ENCODE data around the gene PCSK6. TPM values are rescaled to one million over a fixed set of nuclear protein-coding genes. Genes with fewer than 3 reads are reported as not detected.

Gene PCSK6
- total RNA-seq, 1 experiment from 2014 or later, result 10.6 TPM

DNA sequence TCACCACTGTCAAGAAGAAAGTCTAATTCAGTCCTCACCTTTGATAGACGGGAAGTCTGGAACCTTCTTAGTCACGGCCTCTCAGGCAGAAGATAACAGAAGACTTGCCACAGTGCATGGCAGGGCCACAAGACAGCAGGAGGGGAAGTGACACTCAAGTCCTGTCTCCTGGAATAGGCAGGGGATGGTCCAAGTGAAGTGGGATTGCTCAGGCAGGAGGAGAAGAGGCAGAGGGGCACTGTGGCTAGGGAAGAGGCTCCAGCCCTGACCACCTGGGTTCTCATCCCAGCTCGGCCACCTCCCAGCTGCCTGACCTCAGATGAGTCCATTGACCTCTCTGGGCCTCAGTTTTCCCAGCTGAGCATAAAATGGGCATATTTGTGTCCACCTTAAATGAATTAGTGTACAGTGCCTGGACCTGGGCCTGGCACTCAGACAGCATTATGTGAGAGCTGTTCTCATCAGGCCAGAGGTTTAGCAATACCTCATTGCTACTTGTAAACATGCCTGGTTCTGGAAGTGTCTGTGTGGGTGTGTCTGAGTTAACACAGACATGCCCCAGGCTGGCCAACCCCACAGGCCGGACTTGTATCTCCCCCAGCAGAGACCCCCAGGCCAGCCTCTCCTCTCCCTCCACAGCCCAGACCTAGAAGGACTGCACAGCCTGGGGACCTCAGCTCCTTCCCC, 11.5 kb upstream of the PCSK6 start:
- ChIA-PET POLR2A (no interaction called here), CTCF (no interaction called here)
- H3K27ac ChIP-seq (ENCODE audit: low read length), result no peak overlapping the region
- H3K36me3 ChIP-seq (ENCODE audit: control insufficient read depth, insufficient read depth, low read length), result no peaks in the 10 kb centered on the region
- in situ Hi-C loops (cut with HindIII; ENCODE audit: low pct_unique_long_range_greater_than_20kb, low sequenced_read_pairs) (no loop called here), intact Hi-C loops (cut with micrococcal nuclease; ENCODE audit: unreplicated experiment) (loop anchor here (5.0 kb wide), 1 partner anchor 199 kb away; no protein-coding TSS in a partner anchor)
- peaks cover under 1% of the 10 kb centered on the region; the same call in 1 of the 2 replicates for H3K27me3 ChIP-seq (ENCODE audit: control insufficient read depth, insufficient read depth, low read length)
- no TSS peak for BruUV-seq (replicated peaks)
- ATAC-seq, result no peak
- TF ChIP-seq, protein P1, sequence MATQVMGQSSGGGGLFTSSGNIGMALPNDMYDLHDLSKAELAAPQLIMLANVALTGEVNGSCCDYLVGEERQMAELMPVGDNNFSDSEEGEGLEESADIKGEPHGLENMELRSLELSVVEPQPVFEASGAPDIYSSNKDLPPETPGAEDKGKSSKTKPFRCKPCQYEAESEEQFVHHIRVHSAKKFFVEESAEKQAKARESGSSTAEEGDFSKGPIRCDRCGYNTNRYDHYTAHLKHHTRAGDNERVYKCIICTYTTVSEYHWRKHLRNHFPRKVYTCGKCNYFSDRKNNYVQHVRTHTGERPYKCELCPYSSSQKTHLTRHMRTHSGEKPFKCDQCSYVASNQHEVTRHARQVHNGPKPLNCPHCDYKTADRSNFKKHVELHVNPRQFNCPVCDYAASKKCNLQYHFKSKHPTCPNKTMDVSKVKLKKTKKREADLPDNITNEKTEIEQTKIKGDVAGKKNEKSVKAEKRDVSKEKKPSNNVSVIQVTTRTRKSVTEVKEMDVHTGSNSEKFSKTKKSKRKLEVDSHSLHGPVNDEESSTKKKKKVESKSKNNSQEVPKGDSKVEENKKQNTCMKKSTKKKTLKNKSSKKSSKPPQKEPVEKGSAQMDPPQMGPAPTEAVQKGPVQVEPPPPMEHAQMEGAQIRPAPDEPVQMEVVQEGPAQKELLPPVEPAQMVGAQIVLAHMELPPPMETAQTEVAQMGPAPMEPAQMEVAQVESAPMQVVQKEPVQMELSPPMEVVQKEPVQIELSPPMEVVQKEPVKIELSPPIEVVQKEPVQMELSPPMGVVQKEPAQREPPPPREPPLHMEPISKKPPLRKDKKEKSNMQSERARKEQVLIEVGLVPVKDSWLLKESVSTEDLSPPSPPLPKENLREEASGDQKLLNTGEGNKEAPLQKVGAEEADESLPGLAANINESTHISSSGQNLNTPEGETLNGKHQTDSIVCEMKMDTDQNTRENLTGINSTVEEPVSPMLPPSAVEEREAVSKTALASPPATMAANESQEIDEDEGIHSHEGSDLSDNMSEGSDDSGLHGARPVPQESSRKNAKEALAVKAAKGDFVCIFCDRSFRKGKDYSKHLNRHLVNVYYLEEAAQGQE (IDR thresholded peaks at IDR 0.05; ENCODE audit: insufficient read depth in 1 of 2, low read depth in 2 of 2, low read length in 1 of 2), result no peak
- TF ChIP-seq POLR2AphosphoS5 (IDR thresholded peaks at IDR 0.05; ENCODE audit: low read depth, low read length) (no peak), TCF7L2 (IDR thresholded peaks at IDR 0.05; ENCODE audit: low read depth, low read length) (no peak), SIN3A (IDR thresholded peaks at IDR 0.05; ENCODE audit: borderline replicate concordance, insufficient read depth, low read depth, low read length) (no peak)
- TF ChIP-seq, protein P2, sequence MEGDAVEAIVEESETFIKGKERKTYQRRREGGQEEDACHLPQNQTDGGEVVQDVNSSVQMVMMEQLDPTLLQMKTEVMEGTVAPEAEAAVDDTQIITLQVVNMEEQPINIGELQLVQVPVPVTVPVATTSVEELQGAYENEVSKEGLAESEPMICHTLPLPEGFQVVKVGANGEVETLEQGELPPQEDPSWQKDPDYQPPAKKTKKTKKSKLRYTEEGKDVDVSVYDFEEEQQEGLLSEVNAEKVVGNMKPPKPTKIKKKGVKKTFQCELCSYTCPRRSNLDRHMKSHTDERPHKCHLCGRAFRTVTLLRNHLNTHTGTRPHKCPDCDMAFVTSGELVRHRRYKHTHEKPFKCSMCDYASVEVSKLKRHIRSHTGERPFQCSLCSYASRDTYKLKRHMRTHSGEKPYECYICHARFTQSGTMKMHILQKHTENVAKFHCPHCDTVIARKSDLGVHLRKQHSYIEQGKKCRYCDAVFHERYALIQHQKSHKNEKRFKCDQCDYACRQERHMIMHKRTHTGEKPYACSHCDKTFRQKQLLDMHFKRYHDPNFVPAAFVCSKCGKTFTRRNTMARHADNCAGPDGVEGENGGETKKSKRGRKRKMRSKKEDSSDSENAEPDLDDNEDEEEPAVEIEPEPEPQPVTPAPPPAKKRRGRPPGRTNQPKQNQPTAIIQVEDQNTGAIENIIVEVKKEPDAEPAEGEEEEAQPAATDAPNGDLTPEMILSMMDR (IDR thresholded peaks at IDR 0.05), result no peak
- H3K9me3 ChIP-seq (ENCODE audit: control insufficient read depth, insufficient read depth, low read depth, low read length), result no peaks in the 10 kb centered on the region
- no peak overlapping the region for H3K4me3 ChIP-seq (ENCODE audit: low read depth in 2 of 2, low read length in 2 of 2)
- H3K4me1 ChIP-seq (ENCODE audit: control insufficient read depth, insufficient read depth, low read length), result no peaks in the 10 kb centered on the region
- no peak for DNase-seq (ENCODE audit: low read depth, low spot score)

DNA sequence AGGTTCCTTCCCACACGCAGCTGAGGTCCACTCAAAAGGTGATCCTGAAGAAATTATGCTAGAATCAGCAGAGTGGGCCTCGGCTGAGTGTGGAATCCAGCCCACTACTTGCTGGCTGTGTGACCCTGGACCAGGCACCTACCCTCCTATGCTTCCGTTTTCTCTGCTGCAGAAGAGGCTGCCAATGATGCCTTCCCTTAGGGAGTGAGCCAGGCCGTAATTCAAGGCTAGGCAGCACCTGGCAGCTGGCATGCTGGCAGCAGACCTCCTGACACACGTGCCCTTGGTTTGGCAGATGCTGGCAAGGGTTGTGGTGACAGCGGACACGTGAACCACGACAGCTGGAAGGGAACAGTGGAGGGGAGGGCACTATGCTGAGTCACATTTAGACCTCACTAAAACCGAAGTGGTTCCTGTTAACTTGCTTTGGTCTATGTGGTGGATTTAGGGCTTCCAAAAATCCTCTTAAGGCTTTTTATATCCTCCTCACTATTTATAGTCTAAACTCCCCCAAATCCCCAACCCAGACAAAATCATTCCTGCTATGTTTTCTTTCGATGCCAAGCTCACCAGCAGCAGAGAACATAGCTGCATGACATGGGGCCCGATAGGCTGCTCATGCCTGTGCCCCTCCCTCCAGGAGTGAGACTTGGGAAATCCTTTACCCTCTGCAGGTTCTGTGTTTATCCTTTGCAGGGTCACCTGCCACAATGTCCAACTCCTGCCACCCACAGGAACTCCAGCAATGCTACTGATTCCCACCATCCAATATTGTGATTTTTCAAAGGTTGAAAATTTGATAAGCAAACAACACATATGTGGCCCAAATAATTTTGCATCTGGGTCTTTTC, 10.6 kb upstream of the PCSK6 start:
- in situ Hi-C loops (cut with HindIII; ENCODE audit: low pct_unique_long_range_greater_than_20kb, low sequenced_read_pairs) (no loop called here), intact Hi-C loops (cut with micrococcal nuclease; ENCODE audit: unreplicated experiment) (loop anchor here (5.0 kb wide), 1 partner anchor 198 kb away; no protein-coding TSS in a partner anchor)
- Histone ChIP-seq H3K4me3 (ENCODE audit: low read depth in 2 of 2, low read length in 2 of 2) (no peak overlapping the region), H3K27me3 (ENCODE audit: control insufficient read depth, insufficient read depth, low read length) (peaks cover 2% of the 10 kb centered on the region; the same call in 1 of the 2 replicates), H3K27ac (ENCODE audit: low read length) (no peak overlapping the region), H3K9me3 (ENCODE audit: control insufficient read depth, insufficient read depth, low read depth, low read length) (no peaks in the 10 kb centered on the region), H3K4me1 (ENCODE audit: control insufficient read depth, insufficient read depth, low read length) (no peaks in the 10 kb centered on the region), H3K36me3 (ENCODE audit: control insufficient read depth, insufficient read depth, low read length) (no peaks in the 10 kb centered on the region)
- TF ChIP-seq SIN3A (IDR thresholded peaks at IDR 0.05; ENCODE audit: borderline replicate concordance, insufficient read depth, low read depth, low read length) (no peak), POLR2AphosphoS5 (IDR thresholded peaks at IDR 0.05; ENCODE audit: low read depth, low read length) (no peak), TCF7L2 (IDR thresholded peaks at IDR 0.05; ENCODE audit: low read depth, low read length) (no peak)
- TF ChIP-seq, protein P1 (IDR thresholded peaks at IDR 0.05; ENCODE audit: insufficient read depth in 1 of 2, low read depth in 2 of 2, low read length in 1 of 2), result no peak
- TF ChIP-seq, protein P2 (IDR thresholded peaks at IDR 0.05), result no peak
- no peak for ATAC-seq
- POLR2A ChIA-PET, result no interaction called here
- no peak for DNase-seq (ENCODE audit: low read depth, low spot score)
- BruUV-seq (replicated peaks), result no TSS peak
- CTCF ChIA-PET, result no interaction called here

All from Panc1 (cell line).